ENCODE data around the gene CNOT9. TPM values are rescaled to one million over a fixed set of nuclear protein-coding genes. Genes with fewer than 3 reads are reported as not detected.

Gene CNOT9
- total and polyA plus RNA-seq, 10 of the 15 experiments (the other 5 are each of a cell fraction or from before 2014, with no cell fraction given), result 51.0 to 172 (median 98.2) TPM

DNA sequence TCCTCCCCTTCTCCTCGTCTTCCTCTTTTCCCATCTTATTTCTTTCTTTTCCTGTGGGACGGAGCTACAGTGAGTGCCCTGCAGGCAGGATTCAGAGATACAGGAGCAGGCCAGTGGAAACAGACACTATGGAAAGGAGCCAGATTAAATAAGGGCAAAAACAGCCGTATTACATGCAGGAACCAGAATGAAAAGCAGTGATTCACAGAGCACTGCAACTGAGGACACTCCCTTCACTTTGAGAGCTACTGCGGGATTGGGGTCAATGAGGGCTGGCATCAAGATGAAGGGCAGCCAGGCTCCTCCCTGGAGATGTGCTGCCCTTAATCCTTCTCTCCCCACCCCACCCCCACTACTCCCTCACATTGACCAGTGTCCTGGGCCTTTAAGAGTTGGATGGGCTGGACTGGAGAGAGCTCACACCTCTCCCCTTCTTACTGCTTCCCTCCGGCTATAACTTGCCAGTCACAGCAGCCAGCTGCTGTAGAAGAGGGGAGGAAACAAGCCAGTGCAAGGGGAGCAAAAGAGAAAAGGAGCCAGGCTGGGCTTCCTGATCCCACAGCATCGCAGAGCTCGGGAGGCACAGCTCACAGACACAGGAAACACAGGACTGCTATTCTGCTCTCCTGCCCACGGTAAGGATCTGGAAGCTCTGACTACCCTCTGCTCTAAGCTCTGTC is 38.9 kb downstream of the CNOT9 start, which contains the start of gene PLCD4 (continued):
- TF ChIP-seq MXI1 (IDR thresholded peaks at IDR 0.05; ENCODE audit: low read depth, low read length) (no peak), WRNIP1 (IDR thresholded peaks at IDR 0.05; ENCODE audit: borderline replicate concordance, low read depth, low read length) (no peak), CHD4 (IDR thresholded peaks at IDR 0.05) (no peak), DPF2 (IDR thresholded peaks at IDR 0.05) (no peak), RBBP5 (conservative IDR thresholded peaks at IDR 0.05) (no peak), RCOR1 (conservative IDR thresholded peaks at IDR 0.05; ENCODE audit: low read depth, low read length) (no peak), NFIC (IDR thresholded peaks at IDR 0.05; ENCODE audit: low read depth, low read length) (no peak), ZSCAN29 (IDR thresholded peaks at IDR 0.05) (no peak), HDAC6 (IDR thresholded peaks at IDR 0.05; ENCODE audit: unreplicated experiment) (no peak)
- TF ChIP-seq, protein P1, sequence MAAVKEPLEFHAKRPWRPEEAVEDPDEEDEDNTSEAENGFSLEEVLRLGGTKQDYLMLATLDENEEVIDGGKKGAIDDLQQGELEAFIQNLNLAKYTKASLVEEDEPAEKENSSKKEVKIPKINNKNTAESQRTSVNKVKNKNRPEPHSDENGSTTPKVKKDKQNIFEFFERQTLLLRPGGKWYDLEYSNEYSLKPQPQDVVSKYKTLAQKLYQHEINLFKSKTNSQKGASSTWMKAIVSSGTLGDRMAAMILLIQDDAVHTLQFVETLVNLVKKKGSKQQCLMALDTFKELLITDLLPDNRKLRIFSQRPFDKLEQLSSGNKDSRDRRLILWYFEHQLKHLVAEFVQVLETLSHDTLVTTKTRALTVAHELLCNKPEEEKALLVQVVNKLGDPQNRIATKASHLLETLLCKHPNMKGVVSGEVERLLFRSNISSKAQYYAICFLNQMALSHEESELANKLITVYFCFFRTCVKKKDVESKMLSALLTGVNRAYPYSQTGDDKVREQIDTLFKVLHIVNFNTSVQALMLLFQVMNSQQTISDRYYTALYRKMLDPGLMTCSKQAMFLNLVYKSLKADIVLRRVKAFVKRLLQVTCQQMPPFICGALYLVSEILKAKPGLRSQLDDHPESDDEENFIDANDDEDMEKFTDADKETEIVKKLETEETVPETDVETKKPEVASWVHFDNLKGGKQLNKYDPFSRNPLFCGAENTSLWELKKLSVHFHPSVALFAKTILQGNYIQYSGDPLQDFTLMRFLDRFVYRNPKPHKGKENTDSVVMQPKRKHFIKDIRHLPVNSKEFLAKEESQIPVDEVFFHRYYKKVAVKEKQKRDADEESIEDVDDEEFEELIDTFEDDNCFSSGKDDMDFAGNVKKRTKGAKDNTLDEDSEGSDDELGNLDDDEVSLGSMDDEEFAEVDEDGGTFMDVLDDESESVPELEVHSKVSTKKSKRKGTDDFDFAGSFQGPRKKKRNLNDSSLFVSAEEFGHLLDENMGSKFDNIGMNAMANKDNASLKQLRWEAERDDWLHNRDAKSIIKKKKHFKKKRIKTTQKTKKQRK (IDR thresholded peaks at IDR 0.05; ENCODE audit: low read depth, low read length), result no peak

DNA sequence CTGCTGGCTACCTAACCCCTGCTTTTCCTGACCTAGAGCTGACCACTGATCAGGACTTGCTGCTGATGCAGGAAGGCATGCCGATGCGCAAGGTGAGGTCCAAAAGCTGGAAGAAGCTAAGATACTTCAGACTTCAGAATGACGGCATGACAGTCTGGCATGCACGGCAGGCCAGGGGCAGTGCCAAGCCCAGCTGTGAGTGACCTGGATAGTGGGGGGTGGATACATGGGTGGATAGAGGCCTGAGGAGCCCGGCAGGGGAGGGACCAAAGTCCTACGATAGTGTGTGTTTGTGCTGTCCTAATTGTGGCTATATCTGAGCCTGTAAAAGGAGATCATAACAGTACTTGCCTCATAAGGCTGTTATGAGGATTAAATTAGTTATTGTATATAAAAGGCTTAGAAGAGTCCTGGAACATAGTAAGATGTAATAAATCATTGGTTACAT is 47.3 kb downstream of the CNOT9 start:
- Histone ChIP-seq H3K27me3 (replicated peaks in 1 of 2; ENCODE audit: control insufficient read depth in 2 of 2, insufficient read depth in 2 of 2, low read length in 1 of 2) (no peaks in the 10 kb centered on the region), H3K4me1 (ENCODE audit: control insufficient read depth, insufficient read depth, low read length) (no peaks in the 10 kb centered on the region), H4K20me1 (ENCODE audit: control insufficient read depth, insufficient read depth) (no peaks in the 10 kb centered on the region), H3K27ac (ENCODE audit: control insufficient read depth, insufficient read depth) (no peak overlapping the region), H3K9me3 (replicated peaks; ENCODE audit: control insufficient read depth, insufficient read depth, low read length) (no peaks in the 10 kb centered on the region), H3K4me2 (ENCODE audit: control insufficient read depth, insufficient read depth) (no peak overlapping the region), H3K9ac (ENCODE audit: control insufficient read depth, insufficient read depth, low read length) (no peak overlapping the region), H3K79me2 (ENCODE audit: control insufficient read depth, insufficient read depth, low read length) (no peaks in the 10 kb centered on the region), H2AFZ (ENCODE audit: control insufficient read depth, low read depth, low read length) (no peak overlapping the region), H3K36me3 (ENCODE audit: control insufficient read depth in 2 of 2, insufficient read depth in 2 of 2, low read length in 1 of 2) (no peaks in the 10 kb centered on the region), H3K4me3 (no peak overlapping the region)
- no peak for ATAC-seq
- ChIA-PET RAD21 (ENCODE audit: unreplicated experiment) (no interaction called here), POLR2A (no interaction called here), CTCF (interaction anchor here (0.9 to 1.5 kb wide), 3 partner anchors 30 to 45 kb away, joined by 3 to 4 read pairs (median 3); no protein-coding TSS in a partner anchor), SMC1A (ENCODE audit: uncharacterized antibody, unreplicated experiment) (interaction anchor here (0.9 kb wide), 1 partner anchor 9 kb away, joined by 3 read pairs; no protein-coding TSS in a partner anchor)
- 64% methylated on average over 6 of the region's 6 CpGs for WGBS (ENCODE audit: insufficient coverage, insufficient replicate concordance, low lambda C conversion rate, missing lambda C conversion rate)
- TF ChIP-seq PML (IDR thresholded peaks at IDR 0.05; ENCODE audit: low read length) (no peak), IKZF1 (conservative IDR thresholded peaks at IDR 0.05) (no peak), POLR2A (IDR thresholded peaks at IDR 0.05; ENCODE audit: low read depth, low read length) (no peak), KDM1A (IDR thresholded peaks at IDR 0.05; ENCODE audit: borderline replicate concordance) (no peak), NR2F1 (conservative IDR thresholded peaks at IDR 0.05) (no peak), DPF2 (IDR thresholded peaks at IDR 0.05) (no peak)
- TF ChIP-seq, protein P2, sequence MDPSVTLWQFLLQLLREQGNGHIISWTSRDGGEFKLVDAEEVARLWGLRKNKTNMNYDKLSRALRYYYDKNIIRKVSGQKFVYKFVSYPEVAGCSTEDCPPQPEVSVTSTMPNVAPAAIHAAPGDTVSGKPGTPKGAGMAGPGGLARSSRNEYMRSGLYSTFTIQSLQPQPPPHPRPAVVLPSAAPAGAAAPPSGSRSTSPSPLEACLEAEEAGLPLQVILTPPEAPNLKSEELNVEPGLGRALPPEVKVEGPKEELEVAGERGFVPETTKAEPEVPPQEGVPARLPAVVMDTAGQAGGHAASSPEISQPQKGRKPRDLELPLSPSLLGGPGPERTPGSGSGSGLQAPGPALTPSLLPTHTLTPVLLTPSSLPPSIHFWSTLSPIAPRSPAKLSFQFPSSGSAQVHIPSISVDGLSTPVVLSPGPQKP (IDR thresholded peaks at IDR 0.05; ENCODE audit: low read depth, low read length), result no peak
- BruUV-seq (replicated peaks), result no TSS peak
- no peak for FAIRE-seq
- in situ Hi-C loops (cut with MboI) (no loop called here), intact Hi-C loops (cut with micrococcal nuclease; ENCODE audit: unreplicated experiment) (no loop called here)
- DNase-seq (ENCODE audit: low read depth, low spot score), result no peak

Data from GM12878 (cell line).